Type B pancreatic cell (in vitro differentiated cells): ENCODE data around the gene KRT76. TPM values are rescaled to one million over a fixed set of nuclear protein-coding genes. Genes with fewer than 3 reads are reported as not detected.

Source experiments
- DNase-seq: peaks from one replicate; pipeline ENCODE4 v3.0.0; 2021; ENCODE audit warnings: mixed read lengths; ENCODE audit not compliant: unreplicated experiment; ENCODE audit errors: extremely low spot score
- H3K27ac Mint-ChIP-seq: 2 replicates; pipeline ENCODE4 v1.8.0; 2021; ENCODE audit warnings: mild to moderate bottlenecking, mixed read lengths
- H3K27me3 Mint-ChIP-seq: 2 replicates; pipeline ENCODE4 v1.8.0; 2021; ENCODE audit warnings: mixed read lengths
- H3K36me3 Mint-ChIP-seq: 2 replicates; pipeline ENCODE4 v1.8.0; 2021; ENCODE audit warnings: mixed read lengths
- H3K4me1 Mint-ChIP-seq: one replicate; pipeline ENCODE4 v1.8.0; 2021; ENCODE audit warnings: mixed read lengths; ENCODE audit not compliant: unreplicated experiment
- H3K4me3 Mint-ChIP-seq: 2 replicates; pipeline ENCODE4 v1.8.0; 2021; ENCODE audit warnings: mild to moderate bottlenecking, mixed read lengths
- H3K9me3 Mint-ChIP-seq: 2 replicates; pipeline ENCODE4 v1.8.0; 2021; ENCODE audit warnings: mixed read lengths
- total RNA-seq: library from RNA; stranded (reverse); gene quantifications from 2 replicates; pipeline ENCODE4 v1.2.1, GENCODE V29; 2021; ENCODE audit warnings: low replicate concordance
- TF ChIP-seq, protein P1 (sequence below): fragments of 200-600 bp; sonication (generic); conservative IDR thresholded peaks from 2 replicates; pipeline ENCODE4 v1.5.0; 2021; ENCODE audit warnings: antibody characterized with exemption, mild to moderate bottlenecking

KRT76 gene
- total RNA-seq, 1 donor from 2014 or later, result not detected

DNA sequence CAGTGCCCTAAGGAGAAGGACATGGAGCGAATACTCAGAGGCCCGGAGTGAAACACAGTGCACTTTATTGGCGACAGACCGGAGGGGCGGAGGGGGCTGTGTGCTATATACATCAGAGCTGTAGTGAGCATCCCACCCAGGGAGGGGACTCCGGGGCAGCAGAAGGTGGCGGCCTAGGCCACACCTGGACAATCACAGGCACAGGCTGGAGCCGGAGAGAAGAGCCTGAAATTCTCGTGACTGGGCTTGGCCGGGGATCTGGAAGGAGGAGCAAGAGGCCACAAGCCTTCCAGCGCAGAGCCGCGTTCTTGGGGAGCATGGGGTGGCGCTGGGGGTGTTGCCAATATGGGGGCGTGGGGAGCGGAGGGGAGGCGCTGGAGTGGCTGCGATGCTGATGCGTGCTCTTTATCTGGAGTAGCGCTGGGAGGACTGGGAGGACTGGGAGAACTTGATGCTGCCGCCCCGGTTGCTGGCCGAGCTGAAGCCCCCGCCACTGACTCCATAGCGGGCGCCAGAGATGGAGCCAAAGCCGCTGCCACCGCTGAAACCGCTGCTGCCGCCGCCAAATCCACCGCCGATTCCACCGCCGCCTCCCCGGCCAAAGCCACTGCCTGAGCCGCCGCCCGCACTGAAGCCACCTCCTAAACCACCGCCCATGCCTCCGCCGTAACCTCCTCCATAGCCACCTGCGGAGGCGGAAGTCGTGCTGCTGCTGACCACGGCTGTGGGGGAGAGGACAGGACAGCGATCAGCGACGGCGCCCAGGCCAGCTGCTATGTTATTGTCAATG lies 12.7 kb upstream of the KRT76 start:
- peaks cover 3% of the 10 kb centered on the region for H3K36me3 Mint-ChIP-seq
- DNase-seq, result no peak
- H3K9me3 Mint-ChIP-seq, result peaks cover 4% of the 10 kb centered on the region
- peaks cover 49% of the 10 kb centered on the region for H3K27me3 Mint-ChIP-seq
- TF ChIP-seq, protein P1, sequence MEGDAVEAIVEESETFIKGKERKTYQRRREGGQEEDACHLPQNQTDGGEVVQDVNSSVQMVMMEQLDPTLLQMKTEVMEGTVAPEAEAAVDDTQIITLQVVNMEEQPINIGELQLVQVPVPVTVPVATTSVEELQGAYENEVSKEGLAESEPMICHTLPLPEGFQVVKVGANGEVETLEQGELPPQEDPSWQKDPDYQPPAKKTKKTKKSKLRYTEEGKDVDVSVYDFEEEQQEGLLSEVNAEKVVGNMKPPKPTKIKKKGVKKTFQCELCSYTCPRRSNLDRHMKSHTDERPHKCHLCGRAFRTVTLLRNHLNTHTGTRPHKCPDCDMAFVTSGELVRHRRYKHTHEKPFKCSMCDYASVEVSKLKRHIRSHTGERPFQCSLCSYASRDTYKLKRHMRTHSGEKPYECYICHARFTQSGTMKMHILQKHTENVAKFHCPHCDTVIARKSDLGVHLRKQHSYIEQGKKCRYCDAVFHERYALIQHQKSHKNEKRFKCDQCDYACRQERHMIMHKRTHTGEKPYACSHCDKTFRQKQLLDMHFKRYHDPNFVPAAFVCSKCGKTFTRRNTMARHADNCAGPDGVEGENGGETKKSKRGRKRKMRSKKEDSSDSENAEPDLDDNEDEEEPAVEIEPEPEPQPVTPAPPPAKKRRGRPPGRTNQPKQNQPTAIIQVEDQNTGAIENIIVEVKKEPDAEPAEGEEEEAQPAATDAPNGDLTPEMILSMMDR, result no peak
- no peak overlapping the region for H3K4me3 Mint-ChIP-seq
- no peak overlapping the region for H3K27ac Mint-ChIP-seq
- no peaks in the 10 kb centered on the region for H3K4me1 Mint-ChIP-seq

DNA sequence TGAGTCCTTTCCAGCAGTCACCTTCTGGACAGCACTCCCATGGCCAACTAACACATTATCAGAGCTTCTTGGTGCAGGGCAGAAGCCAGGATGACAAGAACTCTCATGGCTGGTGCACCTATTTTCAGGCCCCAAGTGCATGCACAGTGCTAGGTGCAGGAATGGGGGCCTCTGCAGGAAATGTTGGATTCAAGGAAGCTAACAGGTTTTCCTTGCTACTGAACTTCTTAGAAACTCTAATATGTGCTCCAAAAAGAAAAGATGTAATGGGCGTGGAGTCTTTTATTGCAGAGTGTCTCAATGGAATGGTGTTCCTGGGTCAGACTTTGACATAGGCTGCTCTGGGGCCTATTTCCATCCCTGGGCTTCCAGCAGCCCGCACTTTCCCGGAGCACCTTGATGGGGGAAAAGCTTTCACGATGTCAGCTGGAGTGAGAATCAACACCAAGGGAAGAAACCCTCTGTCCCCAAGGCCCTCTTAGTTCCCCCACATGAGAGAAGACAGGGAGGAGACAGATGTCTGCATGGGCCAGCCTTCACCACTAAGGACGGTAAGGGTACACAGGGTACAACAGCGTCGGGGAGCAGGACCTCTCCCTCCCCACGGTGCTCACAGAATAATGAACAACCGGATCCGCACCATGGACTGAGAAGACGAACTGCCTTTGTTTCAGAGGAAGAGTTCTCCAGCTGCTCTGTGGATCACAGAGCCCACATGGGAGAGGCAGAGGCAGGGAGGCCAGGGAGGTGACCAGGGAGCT lies 11.9 kb upstream of the KRT76 start:
- Mint-ChIP-seq H3K4me1 (no peaks in the 10 kb centered on the region), H3K36me3 (peaks cover 3% of the 10 kb centered on the region), H3K27me3 (peaks cover 47% of the 10 kb centered on the region), H3K9me3 (peaks cover 4% of the 10 kb centered on the region), H3K27ac (no peak overlapping the region), H3K4me3 (no peak overlapping the region)
- DNase-seq, result no peak
- TF ChIP-seq, protein P1, result no peak

DNA sequence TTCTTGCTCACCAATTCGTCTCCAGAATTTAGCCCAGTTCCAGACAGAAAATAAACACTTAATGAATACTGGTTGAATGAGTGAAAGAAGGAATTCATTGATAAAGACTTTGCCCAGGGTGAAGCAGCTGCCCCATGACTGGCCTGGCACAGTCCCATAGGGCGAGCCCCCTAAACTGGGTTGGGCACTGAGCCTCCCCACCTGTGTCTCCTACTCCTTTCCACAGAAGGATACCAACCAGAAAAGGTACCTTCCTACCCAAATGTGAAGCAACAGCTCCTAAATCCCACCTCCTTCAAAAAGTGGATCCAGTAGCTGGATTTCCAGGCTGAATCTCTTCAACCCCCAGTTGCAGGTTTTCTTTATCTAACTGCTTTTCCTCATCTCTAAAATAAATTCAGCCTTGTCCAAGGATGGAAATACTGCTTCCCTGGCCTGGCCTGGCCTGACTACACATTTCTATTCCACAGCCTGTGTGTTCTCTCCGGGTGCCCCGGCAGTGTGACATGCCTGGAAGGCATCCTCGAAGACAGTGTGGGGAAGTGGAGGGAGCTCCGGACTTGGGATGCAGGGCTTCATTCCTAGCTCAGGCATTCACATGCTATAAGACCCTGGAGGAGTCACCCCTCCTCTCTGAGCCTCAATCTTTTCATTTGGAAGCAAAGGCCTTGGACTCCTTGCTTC lies 11.2 kb upstream of the KRT76 start:
- no peak for DNase-seq
- peaks cover 42% of the 10 kb centered on the region for H3K27me3 Mint-ChIP-seq
- H3K9me3 Mint-ChIP-seq, result peaks cover 4% of the 10 kb centered on the region

DNA sequence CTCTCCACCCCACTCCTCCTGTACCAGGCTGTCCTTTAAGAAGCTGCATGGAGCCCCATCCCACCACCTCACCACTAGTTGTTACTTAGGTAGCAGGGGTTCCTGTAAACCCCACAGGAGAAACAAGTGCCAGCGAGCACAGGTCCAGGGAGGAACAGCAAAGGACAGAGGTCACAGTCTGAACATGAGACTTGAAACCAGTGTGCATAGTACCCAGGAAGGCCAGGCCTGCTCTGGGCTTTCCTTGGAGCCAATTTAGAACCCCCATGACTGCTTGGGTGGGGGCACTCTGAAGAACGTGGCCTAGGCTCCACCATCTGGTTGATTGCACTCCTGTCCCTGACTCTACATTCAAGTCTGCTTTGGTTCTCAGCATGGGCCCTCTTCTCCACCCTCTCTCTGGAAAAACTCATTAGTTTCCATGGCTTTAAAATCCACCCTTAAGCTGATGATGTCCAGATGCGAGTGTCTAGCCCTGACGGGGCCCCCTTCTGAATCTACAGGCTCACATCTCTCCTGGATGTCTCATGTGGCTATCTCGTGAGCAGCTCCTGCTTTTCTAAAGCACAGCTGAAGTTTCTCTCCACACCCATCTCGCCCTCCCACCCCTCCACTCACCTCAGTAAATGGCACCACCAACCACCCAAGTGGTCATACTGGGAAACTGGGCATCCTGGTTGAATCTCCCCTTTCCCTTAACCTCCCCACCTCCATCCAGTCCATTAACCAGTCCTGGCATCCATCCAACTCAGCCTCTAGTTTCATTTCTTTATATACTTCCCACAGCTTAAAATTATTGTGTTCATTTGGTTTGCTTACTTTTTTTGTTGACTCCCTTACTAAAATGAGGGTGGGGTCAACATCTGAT lies 10.4 kb upstream of the KRT76 start:
- Mint-ChIP-seq H3K27ac (no peak overlapping the region), H3K4me3 (peak overlapping the region; percentile 20), H3K27me3 (peaks cover 38% of the 10 kb centered on the region)

More for the DNA sequence above, 11.2 kb upstream of the KRT76 start:
- Mint-ChIP-seq H3K4me3 (no peak overlapping the region), H3K4me1 (no peaks in the 10 kb centered on the region), H3K27ac (no peak overlapping the region), H3K36me3 (peaks cover 3% of the 10 kb centered on the region)
- TF ChIP-seq, protein P1, result no peak

More for the DNA sequence above, 10.4 kb upstream of the KRT76 start:
- no peak for DNase-seq
- Mint-ChIP-seq H3K4me1 (no peaks in the 10 kb centered on the region), H3K36me3 (peaks cover 3% of the 10 kb centered on the region), H3K9me3 (peaks cover 4% of the 10 kb centered on the region)
- TF ChIP-seq, protein P1, result no peak
